HepG2 (cell line): ENCODE results near the gene UBE2Q1. TPM values are rescaled to one million over a fixed set of nuclear protein-coding genes. Genes with fewer than 3 reads are reported as not detected.
A peak's percentile ranks its signal among the peaks of the same experiment; 100 is the strongest.

Experiments
- CEBPG ChIP-seq: IDR thresholded peaks from 2 replicates; pipeline ENCODE4 v1.6.1; 2016
- EEA1 ChIP-seq: sonication (generic); formaldehyde crosslinking; IDR thresholded peaks from 2 replicates; pipeline ENCODE4 v1.5.1; 2020; ENCODE audit warnings: mild to moderate bottlenecking, missing genetic modification reagents, borderline replicate concordance
- MAZ ChIP-seq, 2 experiments: sonication (generic) in 1 of 2; formaldehyde crosslinking in 1 of 2; IDR thresholded peaks; 2 replicates each; pipeline versions ENCODE4 v1.5.0 to v1.6.1; 2012 to 2020; ENCODE audit warnings: low read depth in 2 of 2, mild to moderate bottlenecking in 2 of 2, borderline replicate concordance in 1 of 2, improper control_type of control experiment in 1 of 2, low read length in 1 of 2, missing genetic modification reagents in 1 of 2, moderate library complexity in 1 of 2
- PRPF4 ChIP-seq: fragments of 200-400 bp; formaldehyde crosslinking; IDR thresholded peaks from 2 replicates; pipeline ENCODE4 v1.6.1; 2016; ENCODE audit warnings: low read length, low read depth; ENCODE audit not compliant: poor library complexity, severe bottlenecking
- SRSF1 ChIP-seq: fragments of 200-400 bp; formaldehyde crosslinking; optimal IDR thresholded peaks from 2 replicates; pipeline ENCODE3; 2017; ENCODE audit warnings: mild to moderate bottlenecking, low read depth, low read length, moderate library complexity
- TFE3 ChIP-seq: IDR thresholded peaks from 2 replicates; pipeline ENCODE4 v1.6.1; 2016
- USF2 ChIP-seq, 2 experiments: sonication (generic) in 1 of 2; formaldehyde crosslinking in 1 of 2; IDR thresholded peaks; 2 replicates each; pipeline versions ENCODE4 v1.5.1 to v1.6.1; 2011 to 2020; ENCODE audit warnings: borderline replicate concordance in 1 of 2, low read depth in 1 of 2, low read length in 1 of 2, mild to moderate bottlenecking in 1 of 2, missing genetic modification reagents in 1 of 2, moderate library complexity in 1 of 2
- ZNF563 ChIP-seq: sonication (generic); formaldehyde crosslinking; IDR thresholded peaks from 2 replicates; pipeline ENCODE4 v1.8.0; 2022; ENCODE audit warnings: mild to moderate bottlenecking, moderate library complexity, missing genetic modification reagents
- ZNF589 ChIP-seq: sonication (generic); formaldehyde crosslinking; conservative IDR thresholded peaks from 2 replicates; pipeline ENCODE4 v1.8.0; 2022; ENCODE audit warnings: mild to moderate bottlenecking, moderate library complexity, missing genetic modification reagents
- polyA plus RNA-seq, 8 experiments: library from polyadenylated mRNA; depleted of rRNA in 3 of 8; stranded (reverse) in 7 of 8; unstranded in 1 of 8; fragments of >200 nt; fragmentation: Illumina TruSeq in 4 of 8; extraction: Trizol in 4 of 8; gene quantifications; 2 replicates each; pipeline versions ENCODE4 v1.2.1 to v1.2.3, GENCODE V29; 2011 to 2016; ENCODE audit warnings: low read depth in 4 of 8, missing spikeins in 1 of 8, mixed read lengths in 1 of 8; ENCODE audit not compliant: insufficient read depth in 1 of 8
- total RNA-seq, 5 experiments: library from RNA; depleted of rRNA; stranded (reverse); fragments of >200 nt; fragmentation: Illumina TruSeq; extraction: Trizol; gene quantifications; 2 replicates each; pipeline ENCODE4 v1.2.3, GENCODE V29; 2016; ENCODE audit warnings: low read depth in 1 of 5

Gene UBE2Q1
- total and polyA plus RNA-seq, 2 of the 13 experiments (the other 11 are each of a cell fraction or from before 2014, with no cell fraction given): 11.7 to 41.7 TPM

GRCh38 chr1:154567386-154568156 lies 9.1 kb upstream of the UBE2Q1 start, which contains the start of gene CHRNB2 (continued):
- TF ChIP-seq CEBPG (CRISPR knock-in tag) (peak; percentile 36; the same call in 1 of the 2 replicates), USF2 (IDR thresholded peaks at IDR 0.05; ENCODE audit: low read depth, low read length) (no peak), USF2 (CRISPR knock-in tag; IDR thresholded peaks at IDR 0.05; ENCODE audit: borderline replicate concordance) (no peak), EEA1 (peak; percentile 96; the same call in 1 of the 2 replicates), MAZ (IDR thresholded peaks at IDR 0.05; ENCODE audit: borderline replicate concordance, low read depth, low read length) (0 out of 2 replicates have a peak, but pooled peaks have one; percentile 67), MAZ (CRISPR knock-in tag; IDR thresholded peaks at IDR 0.05; ENCODE audit: low read depth) (peak; percentile 97), TFE3 (CRISPR knock-in tag) (peak; percentile 85), ZNF589 (CRISPR knock-in tag) (peak; percentile 97), PRPF4 (no peak), ZNF563 (peak; percentile 99), SRSF1 (no peak)
- TF ChIP-seq, all 625 proteins: peak for 352
